SK-N-SH treated with all-trans-retinoic acid at 6 μM for 48 hours (cell line): ENCODE measurements around the gene BICRAL.
A peak's percentile ranks its signal among the peaks of the same experiment; 100 is the strongest.

Experiments used
- ATAC-seq: fragments of 200-7000 bp; cut with Tn5 transposase; 3 replicates; pipeline ENCODE4 v1.9.1; 2020; ENCODE audit warnings: mild to moderate bottlenecking, moderate library complexity
- ARNTL ChIP-seq: fragments of 450-650 bp; formaldehyde crosslinking; IDR thresholded peaks from 2 replicates; pipeline ENCODE4 v1.5.0; 2020; ENCODE audit warnings: low read depth, mild to moderate bottlenecking, moderate library complexity, borderline replicate concordance
- BACH2 ChIP-seq: fragments of 250-450 bp; sonication (Bioruptor Pico); IDR thresholded peaks from 2 replicates; pipeline ENCODE4 v1.9.0; 2021; ENCODE audit warnings: mild to moderate bottlenecking, borderline replicate concordance
- CSDC2 ChIP-seq: fragments of 250-450 bp; sonication (Bioruptor Pico); IDR thresholded peaks from 2 replicates; pipeline ENCODE4 v1.5.0; 2020; ENCODE audit warnings: mild to moderate bottlenecking, moderate library complexity
- CSRNP3 ChIP-seq: fragments of 250-450 bp; sonication (Bioruptor Pico); IDR thresholded peaks from 2 replicates; pipeline ENCODE4 v1.5.1; 2021; ENCODE audit warnings: mild to moderate bottlenecking, moderate library complexity
- ESRRG ChIP-seq: fragments of 250-450 bp; sonication (Bioruptor Pico); IDR thresholded peaks from 2 replicates; pipeline ENCODE4 v1.6.1; 2021; ENCODE audit warnings: mild to moderate bottlenecking
- GLIS3 ChIP-seq: fragments of 250-450 bp; sonication (Bioruptor Pico); IDR thresholded peaks from 2 replicates; pipeline ENCODE4 v1.5.0; 2020; ENCODE audit warnings: mild to moderate bottlenecking, moderate library complexity
- ISL1 ChIP-seq: fragments of 250-450 bp; sonication (Bioruptor Pico); IDR thresholded peaks from 2 replicates; pipeline ENCODE4 v2.1.2; 2022; ENCODE audit warnings: mild to moderate bottlenecking, moderate library complexity
- OSR1 ChIP-seq: fragments of 250-450 bp; sonication (Bioruptor Pico); IDR thresholded peaks from 2 replicates; pipeline ENCODE4 v1.8.0; 2022; ENCODE audit warnings: moderate library complexity, mild to moderate bottlenecking, inconsistent platforms
- PATZ1 ChIP-seq: fragments of 250-450 bp; sonication (Bioruptor Pico); IDR thresholded peaks from 2 replicates; pipeline ENCODE4 v1.8.0; 2020; ENCODE audit warnings: mild to moderate bottlenecking, moderate library complexity, borderline replicate concordance
- POU6F1 ChIP-seq: fragments of 250-450 bp; sonication (Bioruptor Pico); IDR thresholded peaks from 2 replicates; pipeline ENCODE4 v1.8.0; 2021; ENCODE audit warnings: low read depth, mild to moderate bottlenecking, moderate library complexity, borderline replicate concordance
- PPARA ChIP-seq: fragments of 250-450 bp; sonication (Bioruptor Pico); IDR thresholded peaks from 2 replicates; pipeline ENCODE4 v1.5.0; 2020; ENCODE audit warnings: mild to moderate bottlenecking, borderline replicate concordance
- RARB ChIP-seq: fragments of 250-450 bp; sonication (Bioruptor Pico); IDR thresholded peaks from 2 replicates; pipeline ENCODE4 v1.8.0; 2021; ENCODE audit warnings: mild to moderate bottlenecking, moderate library complexity
- SNAI2 ChIP-seq: fragments of 250-450 bp; sonication (Bioruptor Pico); IDR thresholded peaks from 2 replicates; pipeline ENCODE4 v1.5.0; 2020; ENCODE audit warnings: mild to moderate bottlenecking, moderate library complexity
- TCF4 ChIP-seq: fragments of 250-450 bp; sonication (Bioruptor Pico); IDR thresholded peaks from 2 replicates; pipeline ENCODE4 v1.8.0; 2021; ENCODE audit warnings: mild to moderate bottlenecking, moderate library complexity, borderline replicate concordance
- TOX ChIP-seq: fragments of 250-450 bp; sonication (Bioruptor Pico); IDR thresholded peaks from 2 replicates; pipeline ENCODE4 v1.8.0; 2021; ENCODE audit warnings: mild to moderate bottlenecking, moderate library complexity, borderline replicate concordance
- TSHZ2 ChIP-seq: fragments of 250-450 bp; sonication (Bioruptor Pico); IDR thresholded peaks from 2 replicates; pipeline ENCODE4 v1.5.0; 2020; ENCODE audit warnings: mild to moderate bottlenecking, moderate library complexity
- ZFP3 ChIP-seq: fragments of 250-450 bp; sonication (Bioruptor Pico); IDR thresholded peaks from 2 replicates; pipeline ENCODE4 v1.5.0; 2020; ENCODE audit warnings: mild to moderate bottlenecking, moderate library complexity
- ZFP30 ChIP-seq: fragments of 450-650 bp; formaldehyde crosslinking; IDR thresholded peaks from 2 replicates; pipeline ENCODE4 v1.5.0; 2022; ENCODE audit warnings: mild to moderate bottlenecking, moderate library complexity
- ZNF565 ChIP-seq: fragments of 450-650 bp; formaldehyde crosslinking; conservative IDR thresholded peaks from 2 replicates; pipeline ENCODE4 v1.5.0; 2020; ENCODE audit warnings: low read depth, mild to moderate bottlenecking, moderate library complexity
- ZNF8 ChIP-seq: fragments of 450-650 bp; formaldehyde crosslinking; IDR thresholded peaks from 2 replicates; pipeline ENCODE4 v1.5.0; 2020; ENCODE audit warnings: mild to moderate bottlenecking, moderate library complexity

BICRAL gene

GRCh38 chr6:42762950-42763349 is 18.9 kb upstream of the BICRAL start:
- no peak for ATAC-seq
- TF ChIP-seq ESRRG (CRISPR knock-in tag) (no peak), CSRNP3 (CRISPR knock-in tag) (no peak), OSR1 (no peak), SNAI2 (CRISPR knock-in tag) (no peak), TSHZ2 (no peak), PPARA (CRISPR knock-in tag) (no peak), ZNF565 (CRISPR knock-in tag) (no peak)
- TF ChIP-seq, all 23 proteins: peak for 0

- no peak for ATAC-seq
- TF ChIP-seq TOX (no peak), POU6F1 (no peak), ARNTL (CRISPR knock-in tag) (no peak)
These were observed 16.8 kb upstream of the BICRAL start for GRCh38 chr6:42764911-42765648.

GRCh38 chr6:42766163-42766670 is 15.6 kb upstream of the BICRAL start:
- no peak for TF ChIP-seq RARB (CRISPR knock-in tag)
- no peak for TF ChIP-seq ZFP30 (CRISPR knock-in tag)
- TF ChIP-seq ARNTL (CRISPR knock-in tag): no peak
- no peak for TF ChIP-seq ISL1
- no peak for TF ChIP-seq CSDC2 (CRISPR knock-in tag)
- TF ChIP-seq ZFP3 (CRISPR knock-in tag): no peak
- no peak for TF ChIP-seq ZNF565 (CRISPR knock-in tag)
- no peak for TF ChIP-seq ZNF8 (CRISPR knock-in tag)
- no peak for TF ChIP-seq TCF4 (CRISPR knock-in tag)
- no peak for TF ChIP-seq SNAI2 (CRISPR knock-in tag)
- TF ChIP-seq ESRRG (CRISPR knock-in tag): no peak
- no peak for TF ChIP-seq TOX
- TF ChIP-seq POU6F1: no peak
- no peak for TF ChIP-seq PATZ1 (CRISPR knock-in tag)
- TF ChIP-seq GLIS3: no peak
- TF ChIP-seq OSR1: no peak
- TF ChIP-seq TSHZ2: no peak
- no peak for TF ChIP-seq BACH2 (CRISPR knock-in tag)
- ATAC-seq: peak; percentile 86
